WI38 (cell line): ENCODE measurements around the gene INSIG1.

Experiments
- H3K4me3 ChIP-seq: 2 replicates; pipeline ENCODE4 v1.5.1; 2011; ENCODE audit warnings: low read depth, mild to moderate bottlenecking, control low read depth, low read length
- CTCF ChIP-seq: IDR thresholded peaks from 2 replicates; pipeline ENCODE4 v1.5.1; 2012; ENCODE audit warnings: low read depth, mild to moderate bottlenecking, control low read depth, low read length

INSIG1 gene

GRCh38 chr7:155323001-155323638 lies 25.4 kb downstream of the INSIG1 start:
- no peak overlapping the region for H3K4me3 ChIP-seq
- no peak for TF ChIP-seq CTCF

GRCh38 chr7:155324012-155324917 lies 26.6 kb downstream of the INSIG1 start:
- H3K4me3 ChIP-seq: no peak overlapping the region
- no peak for TF ChIP-seq CTCF

GRCh38 chr7:155324918-155325235 lies 27.2 kb downstream of the INSIG1 start:
- TF ChIP-seq CTCF: no peak
- H3K4me3 ChIP-seq: no peak overlapping the region

GRCh38 chr7:155326385-155326784 lies 28.7 kb downstream of the INSIG1 start:
- no peak for TF ChIP-seq CTCF
- no peak overlapping the region for H3K4me3 ChIP-seq

GRCh38 chr7:155327590-155328320 lies 30.1 kb downstream of the INSIG1 start:
- H3K4me3 ChIP-seq: no peak overlapping the region
- TF ChIP-seq CTCF: no peak

- no peak overlapping the region for H3K4me3 ChIP-seq
- TF ChIP-seq CTCF: no peak
Observed at GRCh38 chr7:155329225-155329624, 31.5 kb downstream of the INSIG1 start.
